ENCODE results near the gene APEH. TPM values are rescaled to one million over a fixed set of nuclear protein-coding genes. Genes with fewer than 3 reads are reported as not detected.

APEH gene
- total RNA-seq, 1 donor from 2014 or later: 141 TPM

GRCh38 chr3:49653621-49654020 lies 20.5 kb upstream of the APEH start:
- Mint-ChIP-seq H3K4me3 (no peak overlapping the region), H3K4me1 (ENCODE audit: unreplicated experiment) (peaks cover 9% of the 10 kb centered on the region), H3K36me3 (no peaks in the 10 kb centered on the region), H3K9me3 (no peaks in the 10 kb centered on the region), H3K27ac (no peak overlapping the region), H3K27me3 (no peaks in the 10 kb centered on the region)
- no peak for TF ChIP-seq CTCF (conservative IDR thresholded peaks at IDR 0.05)
- DNase-seq (ENCODE audit: extremely low spot score, unreplicated experiment): no peak

- no peak for TF ChIP-seq CTCF (conservative IDR thresholded peaks at IDR 0.05)
- DNase-seq (ENCODE audit: extremely low spot score, unreplicated experiment): no peak
Measured at GRCh38 chr3:49654176-49654825, 19.9 kb upstream of the APEH start.

GRCh38 chr3:49654955-49655556 lies 19.1 kb upstream of the APEH start:
- DNase-seq (ENCODE audit: extremely low spot score, unreplicated experiment): no peak
- no peaks in the 10 kb centered on the region for H3K36me3 Mint-ChIP-seq
- H3K27me3 Mint-ChIP-seq: no peaks in the 10 kb centered on the region
- H3K27ac Mint-ChIP-seq: no peak overlapping the region
- TF ChIP-seq CTCF (conservative IDR thresholded peaks at IDR 0.05): no peak
- no peaks in the 10 kb centered on the region for H3K9me3 Mint-ChIP-seq
- H3K4me3 Mint-ChIP-seq: no peak overlapping the region
- peaks cover 14% of the 10 kb centered on the region for H3K4me1 Mint-ChIP-seq (ENCODE audit: unreplicated experiment)

More at GRCh38 chr3:49654176-49654825, 19.9 kb upstream of the APEH start:
- H3K9me3 Mint-ChIP-seq: no peaks in the 10 kb centered on the region
- H3K27ac Mint-ChIP-seq: no peak overlapping the region
- H3K36me3 Mint-ChIP-seq: no peaks in the 10 kb centered on the region
- H3K27me3 Mint-ChIP-seq: no peaks in the 10 kb centered on the region
- H3K4me3 Mint-ChIP-seq: no peak overlapping the region
- peaks cover 14% of the 10 kb centered on the region for H3K4me1 Mint-ChIP-seq (ENCODE audit: unreplicated experiment)

- no peak overlapping the region for H3K27ac Mint-ChIP-seq
- no peak overlapping the region for H3K4me3 Mint-ChIP-seq
- H3K36me3 Mint-ChIP-seq: no peaks in the 10 kb centered on the region
- H3K9me3 Mint-ChIP-seq: no peaks in the 10 kb centered on the region
- no peak for DNase-seq (ENCODE audit: extremely low spot score, unreplicated experiment)
- H3K4me1 Mint-ChIP-seq (ENCODE audit: unreplicated experiment): peaks cover 10% of the 10 kb centered on the region
- TF ChIP-seq CTCF (conservative IDR thresholded peaks at IDR 0.05): no peak
- no peaks in the 10 kb centered on the region for H3K27me3 Mint-ChIP-seq
Measured at GRCh38 chr3:49655731-49656285, 18.3 kb upstream of the APEH start.

- TF ChIP-seq CTCF (conservative IDR thresholded peaks at IDR 0.05): no peak
- Mint-ChIP-seq H3K4me1 (ENCODE audit: unreplicated experiment) (peaks cover 10% of the 10 kb centered on the region), H3K36me3 (no peaks in the 10 kb centered on the region), H3K27me3 (no peaks in the 10 kb centered on the region), H3K4me3 (no peak overlapping the region), H3K9me3 (no peaks in the 10 kb centered on the region), H3K27ac (no peak overlapping the region)
- no peak for DNase-seq (ENCODE audit: extremely low spot score, unreplicated experiment)
Measured at GRCh38 chr3:49656541-49657112, 17.5 kb upstream of the APEH start.

Data from type B pancreatic cell (in vitro differentiated cells).